Gastroesophageal sphincter (tissue), 3 donors: Measurements from ENCODE around the gene MFN2.

Source experiments
- CTCF ChIP-seq, 4 experiments: fragments of 200-600 bp in 2 of 4; fragments of 450-650 bp in 2 of 4; sonication (generic) in 1 of 4; IDR thresholded peaks; one replicate each; pipeline ENCODE4 v1.5.1; 2017 to 2019; ENCODE audit warnings: antibody characterized with exemption in 4 of 4, mild to moderate bottlenecking in 2 of 4, moderate library complexity in 2 of 4
- EP300 ChIP-seq: sonication (generic); formaldehyde crosslinking; IDR thresholded peaks from one replicate; pipeline ENCODE4 v1.6.1; 2017; ENCODE audit warnings: antibody characterized with exemption, mild to moderate bottlenecking
- POLR2A ChIP-seq, 2 donors: fragments of 450-650 bp; IDR thresholded peaks; one replicate each; pipeline ENCODE4 v1.6.1; 2017; ENCODE audit warnings: antibody characterized with exemption in 2 of 2, mild to moderate bottlenecking in 2 of 2, moderate library complexity in 1 of 2
- POLR2AphosphoS5 ChIP-seq: sonication (generic); formaldehyde crosslinking; IDR thresholded peaks from one replicate; pipeline ENCODE4 v1.6.1; 2017; ENCODE audit warnings: antibody characterized with exemption

GRCh38 chr1:12048372-12048771 lies 68.1 kb downstream of the MFN2 start:
- TF ChIP-seq EP300 = no peak
- TF ChIP-seq CTCF (IDR thresholded peaks at IDR 0.05) = no peak
- TF ChIP-seq POLR2AphosphoS5 = no peak
- TF ChIP-seq POLR2A (IDR thresholded peaks at IDR 0.05) = no peak
